ENCODE results near the gene GRB10.

DNA sequence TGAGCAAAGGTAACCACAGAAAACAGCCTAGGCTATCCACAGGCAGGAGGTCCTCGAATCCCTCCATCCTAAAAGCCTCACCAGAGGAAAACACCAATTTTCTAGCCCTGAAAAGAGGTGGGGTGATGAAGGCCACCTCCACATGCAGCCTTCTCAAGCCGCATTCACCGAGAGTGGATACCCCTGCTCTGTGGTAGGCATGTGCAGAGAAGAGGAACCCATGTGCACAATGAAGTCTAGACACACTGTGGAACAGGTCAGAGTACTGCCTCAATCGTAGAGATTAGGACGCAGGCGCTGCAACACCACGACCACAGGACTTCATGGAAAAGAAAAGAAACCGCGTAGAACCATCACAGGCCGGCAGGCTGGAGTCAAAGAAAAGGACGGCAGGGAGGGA is 38.8 kb downstream of the GRB10 start:
- TF ChIP-seq, protein P1, sequence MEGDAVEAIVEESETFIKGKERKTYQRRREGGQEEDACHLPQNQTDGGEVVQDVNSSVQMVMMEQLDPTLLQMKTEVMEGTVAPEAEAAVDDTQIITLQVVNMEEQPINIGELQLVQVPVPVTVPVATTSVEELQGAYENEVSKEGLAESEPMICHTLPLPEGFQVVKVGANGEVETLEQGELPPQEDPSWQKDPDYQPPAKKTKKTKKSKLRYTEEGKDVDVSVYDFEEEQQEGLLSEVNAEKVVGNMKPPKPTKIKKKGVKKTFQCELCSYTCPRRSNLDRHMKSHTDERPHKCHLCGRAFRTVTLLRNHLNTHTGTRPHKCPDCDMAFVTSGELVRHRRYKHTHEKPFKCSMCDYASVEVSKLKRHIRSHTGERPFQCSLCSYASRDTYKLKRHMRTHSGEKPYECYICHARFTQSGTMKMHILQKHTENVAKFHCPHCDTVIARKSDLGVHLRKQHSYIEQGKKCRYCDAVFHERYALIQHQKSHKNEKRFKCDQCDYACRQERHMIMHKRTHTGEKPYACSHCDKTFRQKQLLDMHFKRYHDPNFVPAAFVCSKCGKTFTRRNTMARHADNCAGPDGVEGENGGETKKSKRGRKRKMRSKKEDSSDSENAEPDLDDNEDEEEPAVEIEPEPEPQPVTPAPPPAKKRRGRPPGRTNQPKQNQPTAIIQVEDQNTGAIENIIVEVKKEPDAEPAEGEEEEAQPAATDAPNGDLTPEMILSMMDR (IDR thresholded peaks at IDR 0.05; ENCODE audit: low read depth, low read length, missing input control), result no peak
- no peak for TF ChIP-seq EGR1 (IDR thresholded peaks at IDR 0.05; ENCODE audit: low read depth in 2 of 2)
- no peak for TF ChIP-seq YY1 (IDR thresholded peaks at IDR 0.05)
